ENCODE results near the gene SDHB. TPM values are rescaled to one million over a fixed set of nuclear protein-coding genes. Genes with fewer than 3 reads are reported as not detected.

The SDHB gene
- total RNA-seq, 4 donors from 2014 or later: 77.6 to 154 (median 86.2) TPM

- H3K4me3 ChIP-seq (ENCODE audit: low read depth, poor library complexity, severe bottlenecking): no peak overlapping the region
- intact Hi-C loops (cut with DNase I; ENCODE audit: low total_unique reads): no loop called here
- TF ChIP-seq POLR2A (IDR thresholded peaks at IDR 0.05): no peak
- no peak for TF ChIP-seq CTCF (IDR thresholded peaks at IDR 0.05)
- WGBS, 2 donors: 79 to 85% methylated on average over 10 of the region's 10 CpGs
- peak in 1 of 2 donors; percentile 37 for DNase-seq (ENCODE audit: low spot score in 2 of 2)
Observed at GRCh38 chr1:17014671-17015567, 38.9 kb downstream of the SDHB start.

- 69 to 78% methylated on average over 13 of the region's 13 CpGs for WGBS, 2 donors
- no peak for DNase-seq (ENCODE audit: low spot score in 2 of 2)
- no peak for TF ChIP-seq POLR2A (IDR thresholded peaks at IDR 0.05)
- intact Hi-C loops (cut with DNase I; ENCODE audit: low total_unique reads): no loop called here
- H3K4me3 ChIP-seq (ENCODE audit: low read depth, poor library complexity, severe bottlenecking): no peak overlapping the region
Observed at GRCh38 chr1:17013491-17014320, 40.1 kb downstream of the SDHB start.

GRCh38 chr1:17012775-17013490 lies 40.9 kb downstream of the SDHB start:
- DNase-seq (ENCODE audit: low spot score in 2 of 2): no peak
- WGBS, 2 donors: 65 to 71% methylated on average over 9 of the region's 9 CpGs
- no peak overlapping the region for H3K4me3 ChIP-seq (ENCODE audit: low read depth, poor library complexity, severe bottlenecking)
- TF ChIP-seq CTCF (IDR thresholded peaks at IDR 0.05): no peak
- TF ChIP-seq POLR2A (IDR thresholded peaks at IDR 0.05): no peak
- intact Hi-C loops (cut with DNase I; ENCODE audit: low total_unique reads): no loop called here

- 1 to 8% methylated on average over 12 to 20 of the region's 94 CpGs for WGBS, 2 donors
Observed at GRCh38 chr1:17011439-17012307, 42.2 kb downstream of the SDHB start, which contains the start of gene ATP13A2. Gene ATP13A2, minus strand, starts transcription at chr1:17011928. Its CDS starts 190 bp downstream, at chr1:17011738.

GRCh38 chr1:17011092-17011438 lies 42.8 kb downstream of the SDHB start:
- 0 to 1% methylated on average over 13 to 15 of the region's 15 CpGs for WGBS, 2 donors
- no peak for DNase-seq (ENCODE audit: low spot score in 2 of 2)
- H3K4me3 ChIP-seq (ENCODE audit: low read depth, poor library complexity, severe bottlenecking): peak overlapping the region; percentile 66
- intact Hi-C loops (cut with DNase I; ENCODE audit: low total_unique reads): no loop called here
- TF ChIP-seq CTCF (IDR thresholded peaks at IDR 0.05): no peak
- TF ChIP-seq POLR2A (IDR thresholded peaks at IDR 0.05): no peak

More at GRCh38 chr1:17011439-17012307, 42.2 kb downstream of the SDHB start, which contains the start of gene ATP13A2:
- intact Hi-C loops (cut with DNase I; ENCODE audit: low total_unique reads): no loop called here
- TF ChIP-seq POLR2A (IDR thresholded peaks at IDR 0.05) (no peak), CTCF (IDR thresholded peaks at IDR 0.05) (no peak)
- peak within 1 kb of the TSS; percentile 66 for H3K4me3 ChIP-seq (ENCODE audit: low read depth, poor library complexity, severe bottlenecking)
- peak; percentile 48 to 94 for DNase-seq (ENCODE audit: low spot score in 2 of 2)
